WTC11 (cell line): ENCODE results near the gene BDH1.

Source experiments
- FOXK1 ChIP-seq: sonication (generic); formaldehyde crosslinking; IDR thresholded peaks from 2 replicates; pipeline ENCODE4 v1.8.0; 2022; ENCODE audit warnings: mild to moderate bottlenecking, moderate library complexity, missing genetic modification reagents
- FOXP1 ChIP-seq: sonication (generic); formaldehyde crosslinking; IDR thresholded peaks from 2 replicates; pipeline ENCODE4 v1.8.0; 2022; ENCODE audit warnings: missing genetic modification reagents, mild to moderate bottlenecking, moderate library complexity, borderline replicate concordance
- FOXP4 ChIP-seq: sonication (generic); formaldehyde crosslinking; IDR thresholded peaks from 2 replicates; pipeline ENCODE4 v1.8.0; 2022; ENCODE audit warnings: mild to moderate bottlenecking, missing genetic modification reagents
- MYBL2 ChIP-seq: sonication (generic); formaldehyde crosslinking; IDR thresholded peaks from 2 replicates; pipeline ENCODE4 v1.8.1; 2023; ENCODE audit warnings: mild to moderate bottlenecking, moderate library complexity, missing genetic modification reagents
- PRDM15 ChIP-seq: sonication (generic); formaldehyde crosslinking; IDR thresholded peaks from 2 replicates; pipeline ENCODE4 v1.8.0; 2022; ENCODE audit warnings: missing genetic modification reagents
- STAT6 ChIP-seq: sonication (generic); formaldehyde crosslinking; conservative IDR thresholded peaks from 2 replicates; pipeline ENCODE4 v1.8.1; 2023; ENCODE audit warnings: mild to moderate bottlenecking, low read depth, missing genetic modification reagents, moderate library complexity
- USF1 ChIP-seq: sonication (generic); formaldehyde crosslinking; IDR thresholded peaks from 2 replicates; pipeline ENCODE4 v1.8.0; 2022; ENCODE audit warnings: mild to moderate bottlenecking, missing genetic modification reagents
- ZNF416 ChIP-seq: fragments of 250-450 bp; sonication (Bioruptor Pico); IDR thresholded peaks from 2 replicates; pipeline ENCODE4 v1.9.0; 2021; ENCODE audit warnings: mild to moderate bottlenecking, inconsistent platforms
- TF ChIP-seq, protein P1 (sequence below): fragments of 200-600 bp; IDR thresholded peaks from 2 replicates; pipeline ENCODE4 v1.8.0; 2022; ENCODE audit warnings: antibody characterized with exemption
- TF ChIP-seq, protein P2 (sequence below): sonication (generic); formaldehyde crosslinking; IDR thresholded peaks from 2 replicates; pipeline ENCODE4 v1.8.0; 2023; ENCODE audit warnings: missing genetic modification reagents

GRCh38 chr3:197508461-197508860 lies 47.3 kb downstream of the BDH1 start:
- no peak for TF ChIP-seq ZNF416
- TF ChIP-seq, protein P1, sequence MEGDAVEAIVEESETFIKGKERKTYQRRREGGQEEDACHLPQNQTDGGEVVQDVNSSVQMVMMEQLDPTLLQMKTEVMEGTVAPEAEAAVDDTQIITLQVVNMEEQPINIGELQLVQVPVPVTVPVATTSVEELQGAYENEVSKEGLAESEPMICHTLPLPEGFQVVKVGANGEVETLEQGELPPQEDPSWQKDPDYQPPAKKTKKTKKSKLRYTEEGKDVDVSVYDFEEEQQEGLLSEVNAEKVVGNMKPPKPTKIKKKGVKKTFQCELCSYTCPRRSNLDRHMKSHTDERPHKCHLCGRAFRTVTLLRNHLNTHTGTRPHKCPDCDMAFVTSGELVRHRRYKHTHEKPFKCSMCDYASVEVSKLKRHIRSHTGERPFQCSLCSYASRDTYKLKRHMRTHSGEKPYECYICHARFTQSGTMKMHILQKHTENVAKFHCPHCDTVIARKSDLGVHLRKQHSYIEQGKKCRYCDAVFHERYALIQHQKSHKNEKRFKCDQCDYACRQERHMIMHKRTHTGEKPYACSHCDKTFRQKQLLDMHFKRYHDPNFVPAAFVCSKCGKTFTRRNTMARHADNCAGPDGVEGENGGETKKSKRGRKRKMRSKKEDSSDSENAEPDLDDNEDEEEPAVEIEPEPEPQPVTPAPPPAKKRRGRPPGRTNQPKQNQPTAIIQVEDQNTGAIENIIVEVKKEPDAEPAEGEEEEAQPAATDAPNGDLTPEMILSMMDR: no peak
- TF ChIP-seq STAT6 (CRISPR knock-in tag): no peak
- TF ChIP-seq MYBL2 (CRISPR knock-in tag): no peak
- no peak for TF ChIP-seq FOXP1 (CRISPR knock-in tag)
- TF ChIP-seq, protein P2, sequence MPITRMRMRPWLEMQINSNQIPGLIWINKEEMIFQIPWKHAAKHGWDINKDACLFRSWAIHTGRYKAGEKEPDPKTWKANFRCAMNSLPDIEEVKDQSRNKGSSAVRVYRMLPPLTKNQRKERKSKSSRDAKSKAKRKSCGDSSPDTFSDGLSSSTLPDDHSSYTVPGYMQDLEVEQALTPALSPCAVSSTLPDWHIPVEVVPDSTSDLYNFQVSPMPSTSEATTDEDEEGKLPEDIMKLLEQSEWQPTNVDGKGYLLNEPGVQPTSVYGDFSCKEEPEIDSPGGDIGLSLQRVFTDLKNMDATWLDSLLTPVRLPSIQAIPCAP: no peak
- no peak for TF ChIP-seq USF1 (CRISPR knock-in tag)
- no peak for TF ChIP-seq FOXP4 (CRISPR knock-in tag)
- no peak for TF ChIP-seq PRDM15
- TF ChIP-seq FOXK1: no peak
